Fibroblast of mammary gland (primary cell): ENCODE measurements around the gene TBPL2.
"Not testable (repeated sequence)": the region's sequence is repeated elsewhere in the genome, so short reads cannot be mapped to it uniquely, and the experiment has no call there.

Experiments used
- DNase-seq: peaks from one replicate; pipeline ENCODE4 v3.0.0-alpha.2; 2010; ENCODE audit warnings: low read depth
- H3K4me3 ChIP-seq: 2 replicates; pipeline ENCODE4 v1.5.1; 2011; ENCODE audit warnings: low read depth, mild to moderate bottlenecking, low read length, moderate library complexity; ENCODE audit not compliant: control insufficient read depth
- TF ChIP-seq, protein P1 (sequence below): conservative IDR thresholded peaks from 2 replicates; pipeline ENCODE4 v1.5.1; 2011; ENCODE audit warnings: low read depth, low read length, inconsistent platforms; ENCODE audit not compliant: control insufficient read depth, insufficient read depth

The TBPL2 gene

DNA sequence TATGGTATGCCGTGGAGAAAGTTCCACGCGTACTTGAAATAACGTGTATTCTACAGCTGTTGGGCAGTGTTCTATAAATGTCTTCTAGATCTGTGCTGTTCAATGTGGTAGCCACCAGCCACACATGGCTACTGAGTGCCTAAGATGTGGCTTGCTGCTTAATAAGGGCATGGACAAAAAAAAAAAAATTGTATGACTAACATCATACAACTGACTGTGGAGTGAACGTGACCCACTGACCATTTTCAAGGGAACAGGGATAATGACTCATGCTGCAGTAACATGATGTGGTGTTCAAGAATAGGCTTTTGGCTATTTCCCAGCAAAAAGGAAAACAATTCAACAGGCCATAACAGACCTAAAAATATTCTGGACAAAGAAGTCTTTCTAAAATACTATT is 41.7 kb downstream of the TBPL2 start:
- peak; percentile 98 for DNase-seq
- TF ChIP-seq, protein P1, sequence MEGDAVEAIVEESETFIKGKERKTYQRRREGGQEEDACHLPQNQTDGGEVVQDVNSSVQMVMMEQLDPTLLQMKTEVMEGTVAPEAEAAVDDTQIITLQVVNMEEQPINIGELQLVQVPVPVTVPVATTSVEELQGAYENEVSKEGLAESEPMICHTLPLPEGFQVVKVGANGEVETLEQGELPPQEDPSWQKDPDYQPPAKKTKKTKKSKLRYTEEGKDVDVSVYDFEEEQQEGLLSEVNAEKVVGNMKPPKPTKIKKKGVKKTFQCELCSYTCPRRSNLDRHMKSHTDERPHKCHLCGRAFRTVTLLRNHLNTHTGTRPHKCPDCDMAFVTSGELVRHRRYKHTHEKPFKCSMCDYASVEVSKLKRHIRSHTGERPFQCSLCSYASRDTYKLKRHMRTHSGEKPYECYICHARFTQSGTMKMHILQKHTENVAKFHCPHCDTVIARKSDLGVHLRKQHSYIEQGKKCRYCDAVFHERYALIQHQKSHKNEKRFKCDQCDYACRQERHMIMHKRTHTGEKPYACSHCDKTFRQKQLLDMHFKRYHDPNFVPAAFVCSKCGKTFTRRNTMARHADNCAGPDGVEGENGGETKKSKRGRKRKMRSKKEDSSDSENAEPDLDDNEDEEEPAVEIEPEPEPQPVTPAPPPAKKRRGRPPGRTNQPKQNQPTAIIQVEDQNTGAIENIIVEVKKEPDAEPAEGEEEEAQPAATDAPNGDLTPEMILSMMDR = no peak
- H3K4me3 ChIP-seq = no peak overlapping the region

DNA sequence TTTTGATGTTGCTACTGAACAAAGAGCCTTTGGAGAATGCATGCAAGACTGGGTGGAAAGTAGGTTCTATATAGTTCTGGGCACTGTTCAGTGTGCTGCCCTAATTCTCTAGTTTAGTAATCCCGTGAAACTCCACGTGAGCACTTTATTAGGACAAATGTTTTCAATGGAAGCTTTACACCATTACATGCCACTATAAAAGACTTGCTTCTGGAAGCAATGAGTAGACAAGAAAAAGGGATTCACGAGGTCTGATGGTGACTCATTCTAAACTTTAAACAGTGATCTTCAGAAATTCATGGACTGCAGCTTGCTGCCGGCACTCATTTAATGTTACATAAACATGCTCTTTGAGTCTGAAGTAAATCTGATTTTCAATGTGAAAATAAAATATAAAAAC is 51.1 kb downstream of the TBPL2 start:
- peak; percentile 86 for DNase-seq
- no peak overlapping the region for H3K4me3 ChIP-seq
- TF ChIP-seq, protein P1 = no peak

DNA sequence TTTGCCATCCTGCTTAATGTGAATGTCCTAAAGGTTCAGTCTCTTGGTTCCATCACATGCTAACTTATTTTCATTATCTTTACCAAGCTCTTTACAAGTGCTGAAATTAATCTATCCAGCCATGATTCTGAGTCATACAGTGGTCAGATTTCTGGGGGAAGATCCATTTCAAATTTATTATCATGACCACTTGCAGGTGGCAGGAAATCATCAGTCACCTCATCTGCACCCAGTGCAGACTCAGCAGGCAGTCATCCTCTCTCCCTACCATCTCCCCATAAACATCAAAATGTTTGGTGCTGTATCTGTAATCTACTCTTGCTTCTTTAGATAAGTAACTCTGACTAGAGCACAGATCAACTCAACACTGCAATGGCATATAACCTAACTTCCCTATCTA is 52.3 kb downstream of the TBPL2 start:
- TF ChIP-seq, protein P1 = no peak
- peak; percentile 91 for DNase-seq

DNA sequence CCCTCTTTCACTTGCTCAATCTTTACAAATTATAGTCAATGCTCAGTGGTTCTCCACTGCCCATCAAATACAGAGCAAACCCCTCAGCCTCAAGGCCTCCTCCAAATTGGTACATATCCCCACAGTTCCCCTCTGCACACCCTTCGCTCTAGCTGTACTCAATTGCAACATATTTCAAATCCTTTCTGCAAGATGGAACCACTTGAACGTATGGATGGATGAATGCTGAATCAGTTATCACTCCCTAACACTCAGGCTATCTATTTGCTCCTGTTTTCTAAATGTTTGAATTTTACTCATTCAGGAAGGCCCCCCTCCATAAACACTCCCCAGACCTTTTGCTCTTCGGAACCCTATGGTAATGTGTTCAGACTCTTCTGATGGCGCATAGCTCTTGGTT is 53.3 kb downstream of the TBPL2 start:
- TF ChIP-seq, protein P1 = no peak
- no peak overlapping the region for H3K4me3 ChIP-seq
- no peak for DNase-seq

More for the DNA sequence above, 52.3 kb downstream of the TBPL2 start:
- no peak overlapping the region for H3K4me3 ChIP-seq

DNA sequence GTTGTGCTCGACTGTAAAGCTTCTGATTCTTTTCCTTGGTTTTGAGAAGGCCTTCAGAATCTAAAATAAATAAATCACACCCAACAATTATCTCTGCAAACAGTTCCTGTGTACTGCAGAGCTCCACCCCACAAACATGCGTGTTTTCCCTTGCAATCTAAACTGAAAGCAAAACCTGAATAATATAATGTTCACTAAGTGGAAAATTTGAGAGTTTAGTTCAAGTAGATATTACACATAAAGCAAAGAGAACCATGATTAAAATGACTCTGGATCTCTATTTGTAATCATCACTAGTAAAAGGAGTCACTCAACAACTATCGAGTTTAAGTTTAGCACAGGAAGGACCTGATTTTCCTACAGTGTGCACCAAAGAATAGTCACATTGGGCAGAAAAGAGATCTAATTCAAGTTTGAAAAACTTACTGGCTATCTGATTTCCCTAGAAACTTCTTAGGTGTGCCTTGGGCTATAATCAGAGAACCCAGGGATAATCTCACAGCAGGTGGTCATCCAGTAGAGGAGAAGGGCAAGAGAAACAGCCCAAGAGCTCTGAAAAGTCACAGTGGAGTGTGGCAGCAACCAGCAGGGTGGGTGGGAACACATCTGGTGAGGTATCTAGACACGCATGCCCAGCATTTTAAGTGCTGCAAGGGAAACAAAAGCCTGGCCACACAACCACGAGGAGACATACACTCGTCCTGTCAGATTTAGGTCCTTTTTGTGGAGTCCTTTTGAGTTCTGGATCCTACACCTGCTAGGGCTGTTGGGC is 54.2 kb downstream of the TBPL2 start:
- DNase-seq = no peak
- H3K4me3 ChIP-seq = no peak overlapping the region
- TF ChIP-seq, protein P1 = no peak

DNA sequence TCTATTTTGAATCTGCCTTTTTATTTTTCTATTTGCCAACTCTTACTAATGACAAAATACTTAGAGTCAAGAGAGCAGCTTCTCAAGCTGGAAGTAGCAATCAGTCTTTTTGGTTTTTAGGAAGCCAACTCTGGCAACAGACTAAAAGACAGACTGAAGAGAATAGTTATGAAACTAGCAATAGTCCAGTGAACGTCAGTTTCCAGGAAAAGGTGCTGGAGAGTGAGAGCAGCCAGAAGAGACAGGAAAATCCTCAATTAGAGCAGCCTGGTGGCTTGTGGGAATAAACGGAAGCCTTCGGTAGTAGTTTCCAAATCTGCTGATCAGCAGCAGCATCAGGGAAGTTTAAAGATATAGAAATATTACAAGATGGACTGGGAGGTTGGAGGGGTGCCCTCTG is 55.9 kb downstream of the TBPL2 start:
- TF ChIP-seq, protein P1 = no peak
- no peak overlapping the region for H3K4me3 ChIP-seq
- no peak for DNase-seq

DNA sequence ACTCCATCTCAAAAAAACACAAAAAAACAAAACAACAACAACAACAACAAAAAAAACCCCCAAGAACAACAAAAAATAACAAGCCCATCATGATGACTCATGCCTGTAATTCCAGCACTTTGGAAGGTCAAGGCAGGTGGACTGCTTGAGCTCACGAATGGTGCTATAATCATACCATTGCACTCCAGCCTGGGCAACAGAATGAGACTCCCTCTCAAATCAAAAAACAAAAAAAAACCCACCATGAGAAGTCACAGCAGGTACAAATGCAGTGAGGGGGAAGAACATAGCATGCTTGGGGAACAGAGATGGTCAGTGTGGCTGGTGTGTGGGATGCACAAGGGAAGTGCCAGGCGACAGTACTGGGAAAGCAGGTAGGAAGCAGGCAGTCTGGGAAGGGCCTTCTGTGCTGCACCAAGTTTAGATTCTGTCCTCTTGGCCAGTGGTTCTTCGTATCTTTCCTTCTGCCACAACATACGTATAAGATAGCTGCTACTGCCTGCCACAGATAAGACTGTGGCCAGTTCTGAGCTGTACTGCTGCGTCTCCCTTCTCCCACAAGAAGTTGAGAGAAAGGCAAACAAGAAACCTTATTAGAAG is 56.8 kb downstream of the TBPL2 start:
- no peak overlapping the region for H3K4me3 ChIP-seq
- no peak for DNase-seq
- TF ChIP-seq, protein P1 = no peak

DNA sequence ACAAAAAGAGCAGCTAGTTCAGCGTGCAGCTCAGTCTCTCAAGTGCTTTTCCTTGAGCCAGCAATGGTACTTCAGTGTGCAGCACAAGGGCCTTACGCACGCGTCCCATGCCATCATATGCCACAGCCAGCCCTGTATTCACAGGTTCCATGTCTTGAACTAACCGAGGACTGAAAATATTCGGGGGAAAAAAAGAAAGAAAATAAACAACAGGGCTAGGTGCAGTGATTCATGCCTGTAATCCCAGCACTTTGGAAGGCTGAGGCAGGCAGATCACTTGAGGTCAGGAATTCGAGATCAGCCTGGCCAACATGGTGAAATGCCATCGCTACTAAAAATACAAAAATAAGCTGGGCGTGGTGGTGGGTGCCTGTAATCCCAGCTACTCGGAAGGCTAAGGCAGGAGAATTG is 57.4 kb downstream of the TBPL2 start:
- H3K4me3 ChIP-seq = not testable (repeated sequence)
- peak; percentile 37 for DNase-seq
